H9 (cell line): ENCODE results near the gene BHLHA15. TPM values are rescaled to one million over a fixed set of nuclear protein-coding genes. Genes with fewer than 3 reads are reported as not detected.
A peak's percentile ranks its signal among the peaks of the same experiment; 100 is the strongest.

ENCODE experiments used
- DNase-seq: peaks from one replicate; pipeline ENCODE4 v3.0.0-alpha.2; 2017
- H2AFZ ChIP-seq: one replicate; pipeline ENCODE4 v1.6.1; 2013; ENCODE audit warnings: mild to moderate bottlenecking, low read length, control low read depth, moderate library complexity
- H2AK5ac ChIP-seq: 2 replicates; pipeline ENCODE4 v1.6.1; 2013; ENCODE audit warnings: low read length, control low read depth, mixed read lengths; ENCODE audit not compliant: insufficient read length
- H2BK120ac ChIP-seq: one replicate; pipeline ENCODE4 v1.6.1; 2013; ENCODE audit warnings: low read depth, mild to moderate bottlenecking, low read length, control low read depth, inconsistent platforms; ENCODE audit not compliant: poor library complexity, severe bottlenecking
- H2BK12ac ChIP-seq: 2 replicates; pipeline ENCODE4 v1.6.1; 2013; ENCODE audit warnings: low read length, control low read depth, mixed read lengths, low read depth; ENCODE audit not compliant: insufficient read length
- H2BK15ac ChIP-seq: 2 replicates; pipeline ENCODE4 v1.6.1; 2013; ENCODE audit warnings: low read depth, low read length, control low read depth
- H2BK20ac ChIP-seq: one replicate; pipeline ENCODE4 v1.6.1; 2013; ENCODE audit warnings: low read depth, mild to moderate bottlenecking, low read length, control low read depth, inconsistent platforms; ENCODE audit not compliant: poor library complexity, severe bottlenecking
- H2BK5ac ChIP-seq: 2 replicates; pipeline ENCODE4 v1.6.1; 2013; ENCODE audit warnings: low read length, control low read depth, mixed read lengths; ENCODE audit not compliant: insufficient read length
- H3K14ac ChIP-seq: 2 replicates; pipeline ENCODE4 v1.6.1; 2013; ENCODE audit warnings: low read length, control low read depth; ENCODE audit not compliant: insufficient read depth
- H3K18ac ChIP-seq: 2 replicates; pipeline ENCODE4 v1.6.1; 2013; ENCODE audit warnings: low read depth, mild to moderate bottlenecking, mixed read lengths, low read length, control low read depth; ENCODE audit not compliant: insufficient read length
- H3K23ac ChIP-seq: 2 replicates; pipeline ENCODE4 v1.6.1; 2013; ENCODE audit warnings: low read length, control low read depth, mixed read lengths, low read depth; ENCODE audit not compliant: insufficient read length
- H3K23me2 ChIP-seq: 2 replicates; pipeline ENCODE4 v1.6.1; 2013; ENCODE audit warnings: low read depth, mild to moderate bottlenecking, mixed read lengths, low read length, control low read depth; ENCODE audit not compliant: insufficient read length, poor library complexity, severe bottlenecking
- H3K27ac ChIP-seq: 2 replicates; pipeline ENCODE4 v1.5.1; 2013; ENCODE audit warnings: low read length, control low read depth, mixed read lengths, low read depth; ENCODE audit not compliant: insufficient read length
- H3K27me3 ChIP-seq: 2 replicates; pipeline ENCODE4 v1.6.1; 2013; ENCODE audit warnings: low read length, control low read depth, inconsistent platforms; ENCODE audit not compliant: insufficient read depth
- H3K4ac ChIP-seq: 2 replicates; pipeline ENCODE4 v1.6.1; 2013; ENCODE audit warnings: low read depth, mild to moderate bottlenecking, control low read depth, inconsistent platforms, low read length, moderate library complexity
- H3K4me1 ChIP-seq: 2 replicates; pipeline ENCODE4 v1.6.1; 2013; ENCODE audit warnings: low read length, control low read depth, inconsistent platforms; ENCODE audit not compliant: insufficient read depth
- H3K4me2 ChIP-seq: 2 replicates; pipeline ENCODE4 v1.6.1; 2013; ENCODE audit warnings: low read length, control low read depth, mixed read lengths; ENCODE audit not compliant: insufficient read length, insufficient read depth
- H3K56ac ChIP-seq: 2 replicates; pipeline ENCODE4 v1.6.1; 2013; ENCODE audit warnings: low read depth, mild to moderate bottlenecking, mixed read lengths, low read length, control low read depth; ENCODE audit not compliant: insufficient read length
- H3K79me1 ChIP-seq: 2 replicates; pipeline ENCODE4 v1.6.1; 2013; ENCODE audit warnings: low read depth, mild to moderate bottlenecking, moderate library complexity, low read length, control low read depth, inconsistent platforms; ENCODE audit not compliant: insufficient read depth, poor library complexity, severe bottlenecking
- H3K79me2 ChIP-seq: 2 replicates; pipeline ENCODE4 v1.6.1; 2013; ENCODE audit warnings: low read length, control low read depth, inconsistent platforms; ENCODE audit not compliant: insufficient read depth
- H3K9ac ChIP-seq: 2 replicates; pipeline ENCODE4 v1.6.1; 2013; ENCODE audit warnings: low read length, control low read depth, mixed read lengths; ENCODE audit not compliant: insufficient read length; ENCODE audit errors: extremely low read depth
- H3K9me3 ChIP-seq: one replicate; pipeline ENCODE4 v1.6.1; 2013; ENCODE audit warnings: low read depth, low read length, inconsistent platforms; ENCODE audit not compliant: control insufficient read depth
- H3T11ph ChIP-seq: one replicate; pipeline ENCODE4 v1.6.1; 2013; ENCODE audit warnings: mild to moderate bottlenecking, low read length, control low read depth, inconsistent platforms
- H4K20me1 ChIP-seq: one replicate; pipeline ENCODE4 v1.6.1; 2013; ENCODE audit not compliant: control insufficient read depth, insufficient read length, insufficient read depth
- H4K5ac ChIP-seq: 2 replicates; pipeline ENCODE4 v1.6.1; 2013; ENCODE audit warnings: low read depth, mild to moderate bottlenecking, mixed read lengths, low read length, control low read depth; ENCODE audit not compliant: insufficient read length
- H4K8ac ChIP-seq: replicated peaks from 2 replicates; pipeline ENCODE4 v1.6.1; 2013; ENCODE audit warnings: low read length, control low read depth, mixed read lengths, low read depth; ENCODE audit not compliant: insufficient read length
- H4K91ac ChIP-seq: 2 replicates; pipeline ENCODE4 v1.6.1; 2013; ENCODE audit warnings: low read depth, mild to moderate bottlenecking, moderate library complexity, mixed read lengths, low read length, control low read depth; ENCODE audit not compliant: insufficient read length
- H3K27ac Mint-ChIP-seq, 3 experiments: 2 replicates in 2 of 3; 3 replicates in 1 of 3; pipeline ENCODE4 v1.8.0; 2020 to 2021; ENCODE audit warnings: mixed read lengths in 3 of 3, mild to moderate bottlenecking in 1 of 3, moderate library complexity in 1 of 3
- H3K27me3 Mint-ChIP-seq: 2 replicates; pipeline ENCODE4 v1.8.0; 2021; ENCODE audit warnings: low read depth, mild to moderate bottlenecking, moderate library complexity, mixed read lengths
- H3K36me3 Mint-ChIP-seq, 3 experiments: 2 replicates in 2 of 3; 3 replicates in 1 of 3; pipeline ENCODE4 v1.8.0; 2020 to 2021; ENCODE audit warnings: low read depth in 3 of 3, mixed read lengths in 3 of 3; ENCODE audit not compliant: insufficient read depth in 1 of 3
- H3K4me1 Mint-ChIP-seq, 2 experiments: 2 replicates each; pipeline ENCODE4 v1.8.0; 2020; ENCODE audit warnings: mixed read lengths in 2 of 2
- H3K4me3 Mint-ChIP-seq, 2 experiments: 2 replicates in 1 of 2; 3 replicates in 1 of 2; pipeline ENCODE4 v1.8.0; 2020 to 2021; ENCODE audit warnings: mild to moderate bottlenecking in 2 of 2, mixed read lengths in 2 of 2, moderate library complexity in 1 of 2
- H3K9me3 Mint-ChIP-seq, 2 experiments: 2 replicates in 1 of 2; 3 replicates in 1 of 2; pipeline ENCODE4 v1.8.0; 2020; ENCODE audit warnings: mild to moderate bottlenecking in 2 of 2, mixed read lengths in 2 of 2, moderate library complexity in 1 of 2
- WGBS: extraction: QIAGEN DNeasy Blood & Tissue Kit; methylation state at CpG from one replicate; pipeline ENCODE4 v1.1.7; 2013; ENCODE audit warnings: missing lambda C conversion rate, low lambda C conversion rate, mixed read lengths; ENCODE audit not compliant: insufficient read length; ENCODE audit errors: extremely low coverage; 5-methylcytosine and 5-hydroxymethylcytosine counted together
- total RNA-seq: library from RNA; stranded (reverse); gene quantifications from 2 replicates; pipeline ENCODE4 v1.2.1, GENCODE V29; 2021
- TF ChIP-seq, protein P1 (sequence below): fragments of 200-600 bp; sonication (generic); conservative IDR thresholded peaks from 3 replicates; pipeline ENCODE4 v1.8.0; 2021; ENCODE audit warnings: antibody characterized with exemption, mild to moderate bottlenecking

BHLHA15 gene
- total RNA-seq, 1 experiment from 2014 or later = 1.4 TPM

DNA sequence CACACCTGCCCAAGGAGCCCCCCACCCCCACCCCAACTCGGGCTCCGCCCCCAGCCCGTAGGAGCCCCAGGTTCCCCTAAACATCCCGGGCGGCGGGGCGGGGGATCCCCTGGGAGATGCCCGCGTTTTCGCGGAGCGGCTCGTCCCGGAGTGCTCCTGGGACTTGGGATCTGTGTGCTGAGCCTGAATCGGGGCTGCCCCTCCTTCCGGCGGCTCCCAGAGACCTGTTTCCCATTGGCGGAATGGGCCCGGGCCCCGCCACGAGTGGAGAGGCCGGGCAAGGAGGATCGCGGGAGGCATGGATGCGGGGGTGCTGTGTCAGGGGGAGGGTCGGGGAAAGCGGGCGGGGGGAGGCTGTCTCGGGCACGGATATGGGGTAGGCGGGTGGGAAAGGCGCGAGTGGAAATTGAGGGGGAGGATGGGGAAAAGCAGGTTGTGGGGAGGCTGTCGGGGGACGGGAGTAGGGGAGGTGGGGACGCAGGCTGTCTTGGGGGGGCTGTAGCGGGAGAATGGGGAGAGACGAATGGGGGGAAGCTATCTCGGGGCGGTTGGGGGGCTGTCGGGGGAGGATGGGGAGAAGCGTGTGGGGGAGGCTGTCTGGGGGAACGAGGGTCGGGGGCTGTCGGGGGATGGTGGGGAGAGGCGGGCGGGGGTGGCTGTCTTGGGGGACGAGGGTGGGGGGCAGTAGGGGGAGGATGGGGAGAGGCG lies 572 bp upstream of the BHLHA15 start:
- Histone ChIP-seq H3T11ph (no peak overlapping the region), H3K27me3 (no peaks in the 10 kb centered on the region), H3K14ac (no peak overlapping the region), H3K9ac (no peak overlapping the region), H3K23ac (no peak overlapping the region), H3K4ac (no peak overlapping the region), H4K91ac (no peak overlapping the region), H3K4me2 (no peak overlapping the region), H2BK120ac (no peak overlapping the region), H3K23me2 (no peaks in the 10 kb centered on the region), H3K79me1 (no peaks in the 10 kb centered on the region), H3K18ac (no peak overlapping the region), H4K8ac (no peak overlapping the region), H2AFZ (no peak overlapping the region), H3K56ac (no peak overlapping the region), H3K4me1 (no peaks in the 10 kb centered on the region), H2BK5ac (no peak overlapping the region), H2BK20ac (no peak overlapping the region), H3K79me2 (no peaks in the 10 kb centered on the region), H3K27ac (no peak overlapping the region), H3K9me3 (no peaks in the 10 kb centered on the region), H2BK15ac (no peak overlapping the region), H4K20me1 (no peaks in the 10 kb centered on the region), H2AK5ac (no peak overlapping the region), H4K5ac (no peak overlapping the region), H2BK12ac (no peak overlapping the region)
- TF ChIP-seq, protein P1, sequence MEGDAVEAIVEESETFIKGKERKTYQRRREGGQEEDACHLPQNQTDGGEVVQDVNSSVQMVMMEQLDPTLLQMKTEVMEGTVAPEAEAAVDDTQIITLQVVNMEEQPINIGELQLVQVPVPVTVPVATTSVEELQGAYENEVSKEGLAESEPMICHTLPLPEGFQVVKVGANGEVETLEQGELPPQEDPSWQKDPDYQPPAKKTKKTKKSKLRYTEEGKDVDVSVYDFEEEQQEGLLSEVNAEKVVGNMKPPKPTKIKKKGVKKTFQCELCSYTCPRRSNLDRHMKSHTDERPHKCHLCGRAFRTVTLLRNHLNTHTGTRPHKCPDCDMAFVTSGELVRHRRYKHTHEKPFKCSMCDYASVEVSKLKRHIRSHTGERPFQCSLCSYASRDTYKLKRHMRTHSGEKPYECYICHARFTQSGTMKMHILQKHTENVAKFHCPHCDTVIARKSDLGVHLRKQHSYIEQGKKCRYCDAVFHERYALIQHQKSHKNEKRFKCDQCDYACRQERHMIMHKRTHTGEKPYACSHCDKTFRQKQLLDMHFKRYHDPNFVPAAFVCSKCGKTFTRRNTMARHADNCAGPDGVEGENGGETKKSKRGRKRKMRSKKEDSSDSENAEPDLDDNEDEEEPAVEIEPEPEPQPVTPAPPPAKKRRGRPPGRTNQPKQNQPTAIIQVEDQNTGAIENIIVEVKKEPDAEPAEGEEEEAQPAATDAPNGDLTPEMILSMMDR = no peak
- DNase-seq = peak; percentile 77
- peaks cover 8 to 18% (median 15%) of the 10 kb centered on the region in 3 experiments; a peak in 6 of 7 replicates for H3K36me3 Mint-ChIP-seq
- H3K9me3 Mint-ChIP-seq = no peaks in the 10 kb centered on the region
- H3K27me3 Mint-ChIP-seq = no peaks in the 10 kb centered on the region
- no peak overlapping the region for H3K27ac Mint-ChIP-seq
- WGBS = no CpG with 5 or more reads among the region's 49 CpGs
- peak overlapping the region; percentile 63 to 76 for H3K4me3 Mint-ChIP-seq
- H3K4me1 Mint-ChIP-seq = peaks cover 4 to 8% of the 10 kb centered on the region in 2 experiments; a peak in 3 of 4 replicates
